Kidney capillary endothelial cell (primary cell): ENCODE results near the gene LARP4B.

Experiments used
- DNase-seq: peaks from one replicate; pipeline ENCODE4 v3.0.0-alpha.2; 2018; ENCODE audit warnings: low spot score

Gene LARP4B

DNA sequence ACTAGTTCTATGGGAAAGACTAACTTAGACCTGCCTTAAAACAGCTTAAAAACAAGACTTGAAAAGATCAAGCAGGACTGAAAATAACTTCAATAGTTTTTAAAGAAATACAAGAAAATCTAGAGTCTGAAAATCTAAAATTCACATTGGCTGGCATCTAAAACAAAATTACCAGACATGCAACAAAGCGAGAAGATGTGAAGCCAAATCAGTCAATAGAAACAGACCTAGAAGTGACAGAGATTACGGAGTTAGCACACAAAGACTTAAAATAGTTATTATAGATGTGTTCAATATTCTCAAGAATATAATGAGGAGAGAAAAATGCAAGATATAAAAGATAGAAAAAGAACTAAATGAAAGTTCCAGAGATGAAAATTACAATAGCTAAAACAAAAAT lies 163.7 kb downstream of the LARP4B start:
- DNase-seq: no peak

DNA sequence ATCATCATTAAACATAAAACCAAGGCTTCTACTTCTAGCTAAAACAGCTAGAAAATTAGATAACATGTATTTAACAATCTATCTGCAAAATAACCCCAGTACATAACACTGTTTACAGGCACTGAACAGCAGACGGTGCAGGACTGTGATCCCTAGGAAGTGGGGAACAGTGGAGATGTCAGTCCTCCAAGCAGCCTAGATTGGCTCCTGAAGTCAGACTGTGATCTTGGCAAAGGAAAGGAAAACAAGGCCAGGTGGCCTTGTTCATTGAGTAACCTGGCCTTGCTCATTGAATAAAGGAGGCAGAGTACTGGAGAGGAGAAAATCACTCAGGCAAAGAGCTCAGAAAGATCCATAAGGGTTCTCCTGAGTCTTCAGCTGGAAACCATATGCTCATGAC lies 164.3 kb downstream of the LARP4B start:
- DNase-seq: no peak

DNA sequence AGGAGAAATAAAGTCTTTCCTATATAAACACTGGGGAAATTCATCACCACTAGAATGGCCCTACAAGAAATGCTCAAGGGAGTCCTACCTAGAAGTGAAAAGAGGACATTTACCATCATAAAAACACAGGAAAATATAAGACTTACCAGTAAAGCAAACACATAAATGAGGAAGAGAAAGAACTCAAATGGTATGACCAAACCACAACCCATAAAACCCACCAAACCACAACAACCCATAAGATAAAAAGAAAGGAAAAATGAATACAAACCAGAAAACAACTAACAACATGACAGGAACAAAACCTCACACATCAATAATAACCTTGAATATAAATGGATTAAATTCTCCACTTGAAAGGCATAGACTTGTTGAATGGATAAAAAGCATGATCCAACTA lies 170.1 kb downstream of the LARP4B start:
- no peak for DNase-seq

DNA sequence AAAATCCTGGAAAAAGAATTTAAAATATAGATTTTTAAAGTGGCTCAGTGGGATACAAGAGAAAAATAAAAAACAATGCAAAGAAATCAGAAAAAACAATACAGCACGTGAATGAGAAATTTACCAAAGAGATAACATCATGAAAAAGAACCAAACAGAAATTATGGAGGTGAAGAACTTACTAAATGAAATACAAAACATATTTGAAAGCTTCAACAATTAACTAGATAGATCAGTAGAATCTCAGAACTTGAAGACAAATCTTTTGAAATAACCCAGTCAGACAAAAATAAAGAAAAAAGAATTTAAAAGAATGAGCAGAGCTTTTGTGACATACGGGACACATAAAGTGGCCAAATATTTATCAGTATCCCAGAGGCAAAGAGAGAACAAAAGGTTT lies 170.9 kb downstream of the LARP4B start:
- DNase-seq: no peak

DNA sequence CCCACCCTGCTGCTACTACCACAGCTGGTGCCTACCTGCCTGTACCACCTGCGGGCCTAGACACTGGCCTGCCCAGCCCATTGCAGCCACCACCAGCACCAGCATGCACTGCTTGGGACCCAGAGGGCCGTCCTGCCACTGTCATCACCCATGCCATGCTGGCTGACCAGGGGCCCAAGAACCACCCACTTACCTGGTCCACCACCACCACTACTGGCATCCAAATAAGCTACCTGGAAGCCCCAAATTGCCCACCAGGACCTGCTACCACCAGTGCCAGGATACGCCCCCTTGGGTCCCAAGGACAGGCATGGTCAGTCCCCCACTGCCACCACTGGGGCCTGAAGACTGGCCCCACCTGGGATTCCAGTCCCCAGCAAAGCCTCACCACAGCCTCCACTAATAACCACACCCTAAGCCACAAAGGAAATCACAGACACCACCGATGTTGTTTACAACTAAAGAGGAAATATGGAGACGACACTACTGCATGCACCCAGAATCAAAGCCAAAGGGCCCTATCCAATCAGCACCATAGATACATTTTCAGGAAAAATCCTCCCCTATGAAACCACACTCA lies 171.5 kb downstream of the LARP4B start:
- DNase-seq: no peak
